ENCODE data around the gene SEMA4G. TPM values are rescaled to one million over a fixed set of nuclear protein-coding genes. Genes with fewer than 3 reads are reported as not detected.

SEMA4G gene
- total and polyA plus RNA-seq, 2 of the 13 experiments (the other 11 are each of a cell fraction or from before 2014, with no cell fraction given), result 46.2 to 207 TPM

- TF ChIP-seq CHCHD3 (CRISPR knock-in tag; IDR thresholded peaks at IDR 0.05) (no peak), PPARG (CRISPR knock-in tag; conservative IDR thresholded peaks at IDR 0.05) (no peak), PHB2 (IDR thresholded peaks at IDR 0.05; ENCODE audit: partially characterized antibody) (no peak), POGZ (CRISPR knock-in tag; IDR thresholded peaks at IDR 0.05) (no peak), HNRNPL (IDR thresholded peaks at IDR 0.05; ENCODE audit: low read depth, low read length) (no peak), AGO2 (optimal IDR thresholded peaks at IDR 0.05; ENCODE audit: low read depth, low read length) (peak; percentile 49)
- POLR2A ChIA-PET, result interaction anchor here (1.7 kb wide), 1 partner anchor 19 kb away, joined by 3 read pairs; no protein-coding TSS in a partner anchor
- Histone ChIP-seq H3K9me3 (ENCODE audit: low read length) (no peaks in the 10 kb centered on the region), H3K79me2 (ENCODE audit: insufficient read depth, low read length) (peaks cover 6% of the 10 kb centered on the region), H3K27me3 (ENCODE audit: control insufficient read depth in 1 of 2, insufficient read depth in 2 of 2, low read length in 2 of 2) (no peaks in the 10 kb centered on the region), H4K20me1 (ENCODE audit: insufficient read depth, low read length) (no peaks in the 10 kb centered on the region), H2AFZ (ENCODE audit: low read length) (no peak overlapping the region), H3K4me3 (replicated peaks in 1 of 3; ENCODE audit: insufficient read depth in 1 of 3, low read depth in 2 of 3, low read length in 3 of 3) (no peak overlapping the region), H3K4me1 (ENCODE audit: insufficient read depth, low read length) (peaks cover 16% of the 10 kb centered on the region), H3K36me3 (replicated peaks in 1 of 2; ENCODE audit: control insufficient read depth in 1 of 2, insufficient read depth in 2 of 2, low read length in 2 of 2) (peaks cover 33 to 80% of the 10 kb centered on the region in 2 experiments), H3K4me2 (ENCODE audit: low read depth, low read length) (no peak overlapping the region), H3K27ac (ENCODE audit: extremely low read length, insufficient read depth, low read length) (no peak overlapping the region), H3K9ac (ENCODE audit: insufficient read depth, low read depth, low read length) (no peak overlapping the region)
- in situ Hi-C loops (cut with HindIII; ENCODE audit: extremely low pct_ligation_motif_present, low pct_unique_long_range_greater_than_20kb), result no loop called here
- CTCF ChIA-PET (ENCODE audit: low intra/inter-chr PET ratio, low total read pairs), result no interaction called here
- ATAC-seq, result no peak
- 97% methylated on average over 7 of the region's 10 CpGs for WGBS (ENCODE audit: low lambda C conversion rate)
- FAIRE-seq, result no peak
- intact Hi-C loops (cut with micrococcal nuclease; ENCODE audit: unreplicated experiment), result no loop called here
- BruUV-seq (replicated peaks), result no TSS peak
- no peak for DNase-seq (ENCODE audit: low spot score)
Measured at GRCh38 chr10:100978901-100979195, 9.5 kb downstream of the SEMA4G start.

GRCh38 chr10:100979791-100980272 is 10.5 kb downstream of the SEMA4G start:
- H3K36me3 ChIP-seq (replicated peaks in 1 of 2; ENCODE audit: control insufficient read depth in 1 of 2, insufficient read depth in 2 of 2, low read length in 2 of 2), result peaks cover 30 to 80% of the 10 kb centered on the region in 2 experiments
- no peak overlapping the region for H3K4me3 ChIP-seq (replicated peaks in 1 of 3; ENCODE audit: insufficient read depth in 1 of 3, low read depth in 2 of 3, low read length in 3 of 3)
- no peak overlapping the region for H2AFZ ChIP-seq (ENCODE audit: low read length)
- no peak for ATAC-seq
- DNase-seq (ENCODE audit: low spot score), result no peak
- no peaks in the 10 kb centered on the region for H3K79me2 ChIP-seq (ENCODE audit: insufficient read depth, low read length)
- no peaks in the 10 kb centered on the region for H4K20me1 ChIP-seq (ENCODE audit: insufficient read depth, low read length)
- TF ChIP-seq KAT8 (CRISPR knock-in tag; IDR thresholded peaks at IDR 0.05) (no peak), ZSCAN9 (CRISPR knock-in tag; IDR thresholded peaks at IDR 0.05; ENCODE audit: borderline replicate concordance) (no peak), AGO2 (optimal IDR thresholded peaks at IDR 0.05; ENCODE audit: low read depth, low read length) (peak; percentile 80), RBFOX2 (IDR thresholded peaks at IDR 0.05; ENCODE audit: low read depth, low read length) (peak; percentile 16; the same call in 1 of the 2 replicates), SNAI1 (CRISPR knock-in tag; IDR thresholded peaks at IDR 0.05; ENCODE audit: borderline replicate concordance) (no peak), NCOA5 (CRISPR knock-in tag; IDR thresholded peaks at IDR 0.05) (no peak)
- no peaks in the 10 kb centered on the region for H3K9me3 ChIP-seq (ENCODE audit: low read length)
- in situ Hi-C loops (cut with HindIII; ENCODE audit: extremely low pct_ligation_motif_present, low pct_unique_long_range_greater_than_20kb) (no loop called here), intact Hi-C loops (cut with micrococcal nuclease; ENCODE audit: unreplicated experiment) (no loop called here)
- WGBS (ENCODE audit: low lambda C conversion rate), result 99% methylated on average over 8 of the region's 16 CpGs
- ChIA-PET POLR2A (interaction anchor here (1.7 kb wide), 1 partner anchor 18 kb away, joined by 3 read pairs; no protein-coding TSS in a partner anchor), CTCF (ENCODE audit: low intra/inter-chr PET ratio, low total read pairs) (no interaction called here)
- no peak overlapping the region for H3K4me2 ChIP-seq (ENCODE audit: low read depth, low read length)
- no peak for FAIRE-seq
- no peak overlapping the region for H3K9ac ChIP-seq (ENCODE audit: insufficient read depth, low read depth, low read length)
- BruUV-seq (replicated peaks), result no TSS peak
- no peaks in the 10 kb centered on the region for H3K27me3 ChIP-seq (ENCODE audit: control insufficient read depth in 1 of 2, insufficient read depth in 2 of 2, low read length in 2 of 2)
- H3K27ac ChIP-seq (ENCODE audit: extremely low read length, insufficient read depth, low read length), result no peak overlapping the region
- H3K4me1 ChIP-seq (ENCODE audit: insufficient read depth, low read length), result peaks cover 11% of the 10 kb centered on the region
